Peyer's patch (tissue), 4 donors: Measurements from ENCODE around the gene PRPS1L1.

Experiments used
- POLR2A ChIP-seq, 2 donors: fragments of 450-650 bp; IDR thresholded peaks; one replicate each; pipeline ENCODE4 v1.5.1; 2017; ENCODE audit warnings: antibody characterized with exemption in 2 of 2, mild to moderate bottlenecking in 2 of 2, moderate library complexity in 2 of 2
- TF ChIP-seq, protein P1 (sequence below), 6 experiments: fragments of 450-650 bp in 4 of 6; fragments of 200-600 bp in 2 of 6; sonication (generic) in 1 of 6; IDR thresholded peaks; one replicate each; pipeline ENCODE4 v1.5.1; 2017 to 2019; ENCODE audit warnings: antibody characterized with exemption in 6 of 6, mild to moderate bottlenecking in 3 of 6, moderate library complexity in 1 of 6

DNA sequence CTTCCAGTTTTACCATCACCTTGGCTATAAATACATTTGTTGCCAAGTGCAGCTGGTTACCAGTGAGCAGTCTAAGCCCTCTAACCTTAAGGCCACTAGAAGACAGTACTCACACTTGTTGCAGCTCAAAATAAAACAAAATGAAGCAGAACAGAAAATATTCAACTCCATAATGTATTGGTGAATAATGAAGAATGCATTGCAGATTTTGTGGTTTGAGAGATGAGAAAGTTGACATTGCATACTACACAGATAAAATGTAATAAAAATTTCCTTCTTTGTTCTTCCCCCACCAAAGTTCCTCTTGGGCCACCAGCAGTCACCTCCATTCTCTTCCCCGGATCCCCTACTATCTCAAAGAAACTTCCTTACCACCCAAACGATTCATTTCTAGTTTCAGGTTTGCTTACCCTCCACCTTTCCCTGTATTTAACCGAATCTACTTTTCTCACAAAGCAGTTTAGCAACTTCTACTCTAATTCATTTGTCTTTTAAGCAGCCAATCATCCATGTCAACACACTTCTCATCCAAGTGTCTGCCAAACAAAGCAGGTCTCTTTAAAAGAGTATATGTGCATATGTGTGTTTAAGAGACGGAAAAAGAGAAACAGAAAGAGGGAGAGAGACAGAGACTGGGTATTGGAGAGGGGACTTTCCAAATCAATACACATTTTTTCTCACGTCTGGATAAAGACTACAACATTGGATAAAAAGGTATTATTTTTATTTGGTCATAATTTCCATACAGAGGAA is 35.7 kb upstream of the PRPS1L1 start:
- TF ChIP-seq, protein P1, sequence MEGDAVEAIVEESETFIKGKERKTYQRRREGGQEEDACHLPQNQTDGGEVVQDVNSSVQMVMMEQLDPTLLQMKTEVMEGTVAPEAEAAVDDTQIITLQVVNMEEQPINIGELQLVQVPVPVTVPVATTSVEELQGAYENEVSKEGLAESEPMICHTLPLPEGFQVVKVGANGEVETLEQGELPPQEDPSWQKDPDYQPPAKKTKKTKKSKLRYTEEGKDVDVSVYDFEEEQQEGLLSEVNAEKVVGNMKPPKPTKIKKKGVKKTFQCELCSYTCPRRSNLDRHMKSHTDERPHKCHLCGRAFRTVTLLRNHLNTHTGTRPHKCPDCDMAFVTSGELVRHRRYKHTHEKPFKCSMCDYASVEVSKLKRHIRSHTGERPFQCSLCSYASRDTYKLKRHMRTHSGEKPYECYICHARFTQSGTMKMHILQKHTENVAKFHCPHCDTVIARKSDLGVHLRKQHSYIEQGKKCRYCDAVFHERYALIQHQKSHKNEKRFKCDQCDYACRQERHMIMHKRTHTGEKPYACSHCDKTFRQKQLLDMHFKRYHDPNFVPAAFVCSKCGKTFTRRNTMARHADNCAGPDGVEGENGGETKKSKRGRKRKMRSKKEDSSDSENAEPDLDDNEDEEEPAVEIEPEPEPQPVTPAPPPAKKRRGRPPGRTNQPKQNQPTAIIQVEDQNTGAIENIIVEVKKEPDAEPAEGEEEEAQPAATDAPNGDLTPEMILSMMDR (IDR thresholded peaks at IDR 0.05) = no peak
- no peak for TF ChIP-seq POLR2A (IDR thresholded peaks at IDR 0.05)
